Measurements from ENCODE around the gene P3H4. TPM values are rescaled to one million over a fixed set of nuclear protein-coding genes. Genes with fewer than 3 reads are reported as not detected.

P3H4 gene
- polyA plus RNA-seq, 5 donors, result 23.9 to 46.8 (median 32.1) TPM

DNA sequence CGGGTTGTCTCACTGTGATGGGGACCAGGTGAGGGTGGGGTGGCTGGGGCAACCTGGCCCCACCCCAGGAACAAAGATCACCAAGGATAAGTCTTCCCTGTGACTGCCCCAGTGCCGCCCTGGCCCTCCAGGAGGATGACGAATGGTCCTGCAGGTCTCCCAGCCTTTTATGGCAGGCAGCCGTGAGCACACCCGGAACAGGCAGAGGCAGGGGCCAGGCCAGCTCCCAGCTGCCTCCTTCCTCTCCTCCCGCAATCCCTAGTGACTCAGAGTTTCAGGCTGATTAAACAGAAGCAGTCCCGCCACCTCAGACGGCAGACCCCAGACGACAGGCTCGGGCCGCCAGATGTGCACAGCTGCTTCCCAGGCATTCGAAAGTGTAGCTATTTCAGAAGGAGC is 38.6 kb downstream of the P3H4 start:
- peak; percentile 68 to 73 for DNase-seq

DNA sequence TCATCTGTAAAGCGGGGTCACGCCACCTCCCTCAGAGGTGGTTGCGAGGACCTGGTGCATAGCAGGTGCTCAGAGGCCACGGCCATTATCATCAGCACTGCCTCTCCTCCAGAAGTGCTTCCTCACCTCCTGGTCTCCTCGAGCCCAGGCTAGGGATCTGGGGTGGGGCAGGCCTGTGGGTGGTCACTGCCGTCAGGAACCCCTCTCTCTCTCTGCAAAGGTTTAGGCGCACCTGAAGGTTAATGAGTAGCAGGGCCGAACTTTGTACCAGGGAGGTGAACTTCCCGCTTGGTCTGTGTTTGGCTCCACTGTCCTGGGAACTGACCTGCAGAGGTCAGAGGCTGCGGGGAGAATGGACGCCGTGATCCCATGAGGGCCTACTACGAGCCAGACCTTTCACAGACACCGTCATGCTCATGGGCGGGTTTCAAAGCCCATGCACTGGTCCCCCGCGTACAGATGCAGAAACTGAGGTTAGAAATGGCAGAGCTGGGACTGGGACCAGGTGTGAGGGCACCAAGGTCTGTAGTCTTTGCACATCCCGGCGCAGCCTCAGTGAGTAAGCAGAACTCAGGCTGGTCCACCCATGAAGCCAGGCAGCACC is 39.1 kb downstream of the P3H4 start:
- DNase-seq, result no peak

DNA sequence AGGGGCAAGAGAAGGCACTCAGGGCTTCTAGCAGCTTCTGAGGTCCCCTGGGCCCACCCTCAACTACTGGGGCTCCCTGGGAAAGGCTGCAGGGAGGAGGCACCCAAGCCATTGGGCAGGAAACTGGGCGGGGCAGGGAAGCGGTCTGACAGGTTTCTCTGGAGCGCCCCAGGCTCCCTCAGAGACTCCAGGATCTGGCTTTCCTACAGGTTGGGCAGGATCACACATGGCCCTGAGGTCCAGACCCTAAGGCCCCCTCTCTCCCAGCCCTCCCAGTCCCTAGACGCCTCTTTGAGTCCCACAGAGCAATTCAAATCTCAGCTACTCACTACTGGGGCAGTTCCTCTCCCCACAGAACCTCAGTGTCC is 39.5 kb downstream of the P3H4 start:
- peak in 1 of 2 donors; percentile 44 for DNase-seq

DNA sequence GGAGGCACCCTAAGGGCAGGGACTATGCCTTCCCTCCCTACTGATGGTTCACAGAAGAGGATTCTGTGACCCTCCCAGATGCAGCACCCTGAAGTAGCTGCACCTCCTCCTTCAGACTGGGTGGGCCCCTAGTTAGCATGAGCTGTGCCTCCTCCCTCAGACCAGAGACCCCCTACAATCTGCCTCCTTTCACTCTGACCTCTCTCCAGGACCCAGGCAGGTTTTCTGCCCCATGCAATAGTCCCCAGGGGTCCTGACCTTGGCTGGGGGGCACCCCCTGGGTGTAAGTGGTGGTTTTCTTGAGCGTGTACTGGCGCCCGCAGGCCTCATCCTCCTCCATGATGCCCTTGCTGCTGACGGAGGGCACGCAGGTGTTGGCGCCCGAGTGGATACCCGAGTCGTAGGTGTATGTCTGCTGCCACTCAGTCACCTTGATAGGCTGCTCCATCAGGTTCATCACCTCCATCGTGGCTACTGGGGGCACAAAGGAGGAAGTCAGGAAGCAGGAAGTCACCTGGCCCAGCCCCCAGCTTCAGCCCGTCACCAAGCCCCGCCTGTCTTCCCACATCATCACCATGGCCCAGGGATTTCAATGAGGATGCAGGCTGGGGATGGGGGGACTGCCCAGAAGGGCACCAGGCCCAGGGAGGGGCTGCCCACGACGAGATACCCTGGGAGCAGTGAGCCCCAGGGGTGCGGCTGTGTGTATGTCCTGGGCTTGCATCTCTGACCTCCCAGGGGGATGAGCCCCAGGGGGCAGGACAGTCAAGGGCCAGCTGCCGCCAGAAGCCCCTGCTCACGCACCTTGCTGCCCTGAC is 40.2 kb downstream of the P3H4 start:
- DNase-seq, result no peak

DNA sequence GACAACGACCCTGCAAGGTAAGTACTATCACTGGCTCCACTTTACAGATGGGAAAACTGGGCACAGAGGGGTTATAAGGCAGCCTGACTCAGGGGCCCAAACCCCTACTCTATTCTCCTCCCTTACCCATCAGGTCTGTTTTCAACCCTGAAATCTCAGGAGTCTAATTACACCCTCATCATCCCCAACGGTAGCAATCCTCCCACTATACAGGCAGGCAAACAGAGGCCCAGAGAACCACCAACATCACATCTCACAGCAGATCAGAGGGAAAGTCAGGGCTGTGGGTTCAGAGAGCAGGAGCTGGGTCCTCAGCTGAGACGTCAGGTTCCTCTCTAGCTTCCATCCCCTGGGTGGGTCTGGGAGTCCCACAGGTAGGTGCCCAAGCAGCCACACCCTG is 41.8 kb downstream of the P3H4 start:
- no peak for DNase-seq

DNA sequence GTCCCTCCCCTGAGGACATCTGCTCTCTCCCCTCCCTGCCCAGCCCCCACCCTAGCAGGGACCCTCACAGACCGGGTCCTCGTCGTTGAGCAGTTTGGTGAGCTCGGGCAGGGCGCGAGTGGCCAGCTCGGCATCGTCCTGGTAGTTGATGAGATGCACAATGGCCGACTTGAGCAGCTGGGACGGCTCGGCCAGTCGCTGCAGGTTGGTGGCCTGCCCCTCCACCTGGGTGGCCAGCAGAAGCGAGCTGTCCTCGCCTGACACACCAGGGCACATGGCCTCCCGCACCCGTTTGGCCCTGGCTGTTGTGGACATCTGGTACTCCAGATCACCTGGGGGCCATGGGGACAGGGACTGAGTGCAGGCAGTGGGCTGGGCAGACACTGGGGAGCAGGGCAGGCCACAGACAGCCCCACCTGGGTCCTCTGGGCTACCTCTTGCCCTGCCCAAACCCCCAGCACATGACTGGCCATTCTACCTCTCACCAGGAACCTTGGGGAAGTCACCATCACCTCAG is 42.3 kb downstream of the P3H4 start:
- DNase-seq, result no peak

DNA sequence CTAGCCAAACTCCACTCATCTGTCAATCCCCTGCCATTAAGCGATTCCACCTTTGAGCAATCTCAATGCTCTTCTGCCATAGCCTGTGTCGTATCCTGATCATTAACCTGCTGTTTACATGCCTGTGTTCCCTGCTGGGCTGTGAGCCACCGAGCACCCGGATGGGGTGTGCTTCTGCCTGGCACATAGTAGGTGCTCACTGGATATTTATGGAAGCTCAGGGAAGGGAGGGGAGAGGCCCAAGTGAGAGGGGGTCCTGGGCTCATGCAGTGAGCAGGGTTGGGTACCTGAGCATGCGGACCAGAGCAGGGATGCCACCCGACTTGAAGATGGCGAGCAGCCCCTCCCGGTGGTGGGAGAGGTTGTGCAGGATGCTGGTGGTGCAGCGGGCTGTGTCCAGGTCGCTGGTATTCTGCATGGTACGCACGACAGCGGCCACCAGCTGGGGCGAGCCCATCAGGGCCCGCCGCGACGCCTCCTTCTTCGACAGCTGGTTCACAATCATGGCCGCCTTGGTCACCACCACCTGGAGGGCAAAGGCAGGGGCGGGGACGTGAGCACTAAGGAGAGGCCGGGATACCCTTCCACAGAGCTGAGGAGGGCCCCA is 43.0 kb downstream of the P3H4 start:
- no peak for DNase-seq

DNA sequence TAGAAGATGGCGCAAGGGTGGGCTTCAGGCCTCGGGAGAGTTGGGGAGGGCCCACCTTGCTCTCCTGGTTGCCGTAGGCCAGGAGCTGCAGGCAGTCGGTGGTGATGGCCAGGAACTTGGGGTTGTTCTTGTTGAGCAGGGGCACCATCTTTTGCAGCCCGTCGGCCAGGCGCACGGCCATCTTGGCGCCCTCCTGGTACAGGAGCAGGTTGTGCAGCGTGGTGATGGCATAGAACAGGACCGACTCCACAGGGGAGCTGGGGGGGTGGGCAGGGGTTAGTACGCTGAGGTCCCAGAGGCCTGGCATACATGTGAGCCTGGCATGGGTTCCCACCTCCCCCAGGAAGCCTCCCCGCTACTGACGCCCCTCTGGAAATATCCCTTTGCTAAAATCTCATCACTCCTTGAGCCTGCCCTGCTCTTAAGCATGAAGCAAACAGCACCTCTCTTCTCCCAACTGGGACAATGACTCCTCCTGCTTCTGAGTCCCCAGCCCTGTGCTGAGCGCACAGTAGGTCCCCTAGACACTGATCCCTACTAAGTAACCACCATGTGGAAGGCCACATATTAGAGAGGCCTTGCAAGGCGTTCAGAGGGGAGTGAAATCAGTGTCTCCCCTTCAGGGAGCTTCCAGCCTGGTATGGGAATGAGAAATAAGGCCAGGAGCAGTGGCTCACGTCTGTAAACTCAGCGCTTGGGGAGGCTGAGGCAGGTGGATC is 44.3 kb downstream of the P3H4 start:
- no peak for DNase-seq

DNA sequence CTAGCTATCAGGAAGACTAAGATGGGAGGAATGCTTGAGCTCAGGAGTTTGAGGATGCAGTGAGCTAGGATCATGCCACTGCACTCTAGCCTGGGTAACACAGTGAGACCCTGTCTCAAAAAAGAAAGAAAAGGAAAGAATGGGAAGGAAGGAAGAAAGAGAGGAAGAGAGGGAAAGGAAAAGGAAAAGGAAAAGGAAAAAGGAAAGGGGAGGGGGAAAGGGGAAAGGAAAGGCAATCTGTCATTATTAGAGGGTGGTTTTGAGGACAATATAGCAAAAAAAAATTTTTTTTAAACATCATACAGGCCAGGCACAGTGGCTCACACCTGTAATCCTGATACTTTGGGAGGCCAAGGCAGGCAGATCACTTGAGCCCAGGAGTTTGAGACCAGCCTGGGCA is 45.6 kb downstream of the P3H4 start:
- DNase-seq, result no peak

DNA sequence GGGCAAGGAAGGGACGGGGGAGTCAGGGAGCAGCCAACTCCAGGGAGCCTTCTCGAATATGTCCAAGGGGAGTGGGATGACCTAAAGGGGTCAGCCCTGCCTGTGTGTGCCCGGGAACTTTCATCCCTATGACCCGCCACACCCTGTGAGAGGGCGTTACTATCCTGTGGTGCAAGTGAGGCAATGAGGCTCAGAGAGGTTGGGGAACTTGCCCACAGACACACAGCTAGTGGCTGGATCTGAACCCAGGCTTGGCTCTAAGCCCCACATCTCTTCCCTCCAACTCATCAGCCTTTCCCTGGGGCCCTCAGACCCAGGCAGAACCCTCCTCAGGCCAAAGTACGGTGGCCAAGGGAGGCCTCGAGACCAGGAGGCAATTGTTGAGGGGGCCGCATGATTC is 48.4 kb downstream of the P3H4 start:
- DNase-seq, result no peak

DNA sequence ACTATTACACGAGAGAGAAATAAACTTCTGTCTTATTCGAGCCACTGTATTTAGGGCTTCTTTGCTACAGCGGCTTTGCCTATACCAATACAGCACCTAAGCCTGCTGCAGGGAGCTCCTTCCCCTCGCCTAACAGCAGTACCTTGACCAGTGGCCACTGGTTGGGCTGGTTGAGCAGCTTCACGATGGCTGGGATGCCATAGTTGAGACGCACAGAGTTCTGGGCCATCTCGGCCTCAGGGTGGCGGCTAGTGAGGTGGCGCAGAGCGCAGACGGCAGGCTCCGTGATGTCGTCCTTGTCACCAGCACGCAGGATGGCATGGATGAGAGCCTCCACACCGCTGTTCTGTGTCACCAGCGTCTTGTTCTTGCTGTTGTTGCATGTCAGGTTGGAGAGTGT is 48.9 kb downstream of the P3H4 start:
- DNase-seq, result no peak

DNA sequence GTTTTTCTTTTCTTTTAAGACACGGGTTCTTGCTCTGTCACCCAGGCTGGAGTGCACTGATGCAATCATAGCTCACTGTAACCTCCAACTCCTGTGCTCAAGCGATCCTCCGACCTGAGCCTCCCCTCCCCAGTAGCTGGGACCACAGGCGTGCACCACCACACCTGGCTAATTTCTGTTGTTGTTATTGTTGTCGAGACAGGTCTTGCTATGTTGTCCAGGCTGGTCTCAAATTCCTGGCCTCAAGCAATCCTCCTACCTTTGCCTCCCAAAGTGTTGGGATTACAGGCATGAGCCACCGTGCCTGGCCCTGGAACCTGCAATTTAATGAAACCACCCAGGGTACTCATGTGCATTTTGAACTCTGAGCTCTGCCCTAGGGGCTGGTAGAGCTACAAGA is 49.4 kb downstream of the P3H4 start:
- no peak for DNase-seq

DNA sequence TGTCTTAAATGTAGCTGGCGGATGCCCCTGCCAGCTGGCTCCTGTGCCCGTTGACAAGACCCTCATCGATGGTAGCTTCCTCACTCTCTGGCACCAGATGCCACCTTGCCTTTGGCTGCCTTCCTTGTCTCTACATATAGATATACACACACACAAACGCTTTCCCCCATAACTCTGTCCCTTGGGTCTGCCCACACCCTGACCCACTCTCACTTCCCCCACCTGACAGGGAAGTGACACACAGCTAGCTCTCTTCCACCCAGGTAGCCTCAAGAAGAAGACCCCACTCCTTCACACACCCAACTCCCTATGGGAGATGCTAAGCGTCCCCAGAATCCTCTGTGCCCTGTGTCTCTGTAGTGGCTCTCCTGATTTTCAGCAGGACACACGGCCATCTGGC is 50.9 kb downstream of the P3H4 start:
- DNase-seq, result no peak

DNA sequence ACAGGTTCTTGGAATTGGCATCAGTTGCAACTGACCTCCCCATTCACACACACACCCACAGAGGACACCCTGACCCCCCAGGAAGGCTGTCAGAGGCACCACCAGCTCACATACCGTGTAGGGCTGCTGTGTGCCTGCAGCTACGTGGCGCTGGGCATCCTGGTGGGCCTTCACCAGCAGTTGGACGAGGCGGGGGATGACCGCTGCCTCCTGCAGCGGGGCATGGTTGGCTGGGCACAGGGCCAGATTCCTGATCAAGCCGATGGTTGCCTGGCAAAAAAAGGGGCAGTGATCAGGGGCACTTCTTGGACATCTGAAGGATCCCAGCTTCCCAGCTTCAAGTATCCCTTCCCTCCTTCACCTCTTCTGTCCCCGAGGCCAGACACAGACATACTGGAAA is 53.1 kb downstream of the P3H4 start:
- DNase-seq, result no peak

DNA sequence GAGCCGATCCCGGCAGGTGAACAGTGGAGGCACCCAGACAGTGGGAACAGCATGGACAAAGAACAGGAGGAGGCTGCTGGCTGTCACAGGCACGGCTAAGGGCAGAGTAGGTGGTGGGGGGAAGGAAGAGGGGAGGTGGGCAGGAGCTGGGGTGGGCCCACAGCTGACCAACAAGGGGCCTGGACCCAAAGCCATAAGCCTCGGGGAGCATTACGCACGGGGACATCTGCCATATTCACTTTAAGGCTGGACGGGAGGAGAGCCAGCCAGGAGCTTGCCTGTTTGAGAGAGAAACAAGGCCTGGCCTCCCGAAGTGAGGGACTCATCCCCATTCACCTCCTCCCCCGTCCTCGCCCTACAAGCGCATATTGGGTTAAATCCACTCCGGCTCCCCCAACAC is 57.7 kb downstream of the P3H4 start:
- no peak for DNase-seq

Other genes with a start within 250 kb of the P3H4 start
- gene KRT9, start 239.9 kb downstream of the P3H4 start, polyA plus RNA-seq (ENCODE audit: insufficient read depth in 1 of 5, insufficient read length in 5 of 5, low replicate concordance in 1 of 5), result not detected
- 1 to 10 TPM in 2 of 5 donors, under 1 TPM in 3; 0.55 to 2.1 (median 0.87) TPM for gene KRT14, start 225.1 kb downstream of the P3H4 start, polyA plus RNA-seq (ENCODE audit: insufficient read depth in 1 of 5, insufficient read length in 5 of 5, low replicate concordance in 1 of 5)
- not detected for gene KRT16, start 199.2 kb downstream of the P3H4 start, polyA plus RNA-seq (ENCODE audit: insufficient read depth in 1 of 5, insufficient read length in 5 of 5, low replicate concordance in 1 of 5)
- 10 to 100 TPM in 2 of 5 donors, 1 to 10 TPM in 3; 2.6 to 12.1 (median 5.5) TPM for gene KRT17, start 187.4 kb downstream of the P3H4 start, polyA plus RNA-seq (ENCODE audit: insufficient read depth in 1 of 5, insufficient read length in 5 of 5, low replicate concordance in 1 of 5)
- gene EIF1, start 123.1 kb downstream of the P3H4 start, polyA plus RNA-seq (ENCODE audit: insufficient read depth in 1 of 5, insufficient read length in 5 of 5, low replicate concordance in 1 of 5), result 100 to 1,000 TPM; 648 to 772 (median 688) TPM
- not detected for gene GAST, start 99.6 kb downstream of the P3H4 start, polyA plus RNA-seq (ENCODE audit: insufficient read depth in 1 of 5, insufficient read length in 5 of 5, low replicate concordance in 1 of 5)
- under 1 TPM; 0.18 to 0.60 (median 0.49) TPM for gene HAP1, start 77.3 kb downstream of the P3H4 start, polyA plus RNA-seq (ENCODE audit: insufficient read depth in 1 of 5, insufficient read length in 5 of 5, low replicate concordance in 1 of 5)
- 100 to 1,000 TPM in 3 of 5 donors, 10 to 100 TPM in 2; 81.3 to 137 (median 103) TPM for gene JUP, start 25.2 kb downstream of the P3H4 start, polyA plus RNA-seq (ENCODE audit: insufficient read depth in 1 of 5, insufficient read length in 5 of 5, low replicate concordance in 1 of 5)
- 100 to 1,000 TPM; 108 to 162 (median 140) TPM for gene FKBP10, start 1.1 kb upstream of the P3H4 start, polyA plus RNA-seq (ENCODE audit: insufficient read depth in 1 of 5, insufficient read length in 5 of 5, low replicate concordance in 1 of 5)
- gene NT5C3B, start 24.3 kb upstream of the P3H4 start, polyA plus RNA-seq (ENCODE audit: insufficient read depth in 1 of 5, insufficient read length in 5 of 5, low replicate concordance in 1 of 5), result 100 to 1,000 TPM in 3 of 5 donors, 10 to 100 TPM in 2; 86.8 to 105 (median 103) TPM
- under 1 TPM in 4 of 5 donors, not detected in 1; 0.14 to 0.28 (median 0.24) TPM for gene KLHL10, start 25.9 kb upstream of the P3H4 start, polyA plus RNA-seq (ENCODE audit: insufficient read depth in 1 of 5, insufficient read length in 5 of 5, low replicate concordance in 1 of 5)
- 10 to 100 TPM in 1 of 5 donors, 1 to 10 TPM in 4; 6.2 to 10.7 (median 9.4) TPM for gene KLHL11, start 53.5 kb upstream of the P3H4 start, polyA plus RNA-seq (ENCODE audit: insufficient read depth in 1 of 5, insufficient read length in 5 of 5, low replicate concordance in 1 of 5)
- 10 to 100 TPM; 69.8 to 87.7 (median 72.1) TPM for gene ACLY, start 107.0 kb upstream of the P3H4 start, polyA plus RNA-seq (ENCODE audit: insufficient read depth in 1 of 5, insufficient read length in 5 of 5, low replicate concordance in 1 of 5)
- gene ODAD4, start 118.7 kb upstream of the P3H4 start, polyA plus RNA-seq (ENCODE audit: insufficient read depth in 1 of 5, insufficient read length in 5 of 5, low replicate concordance in 1 of 5), result 1 to 10 TPM; 3.8 to 8.8 (median 6.0) TPM
- gene CNP, start 154.8 kb upstream of the P3H4 start, polyA plus RNA-seq (ENCODE audit: insufficient read depth in 1 of 5, insufficient read length in 5 of 5, low replicate concordance in 1 of 5), result 10 to 100 TPM; 49.6 to 78.5 (median 55.9) TPM
- gene DNAJC7, start 205.5 kb upstream of the P3H4 start, polyA plus RNA-seq (ENCODE audit: insufficient read depth in 1 of 5, insufficient read length in 5 of 5, low replicate concordance in 1 of 5), result 100 to 1,000 TPM; 121 to 167 (median 149) TPM
- 10 to 100 TPM; 37.6 to 56.9 (median 42.2) TPM for gene NKIRAS2, start 208.1 kb upstream of the P3H4 start, polyA plus RNA-seq (ENCODE audit: insufficient read depth in 1 of 5, insufficient read length in 5 of 5, low replicate concordance in 1 of 5)
- 1 to 10 TPM; 3.6 to 5.0 (median 4.6) TPM for gene C17orf113, start 238.7 kb upstream of the P3H4 start, polyA plus RNA-seq (ENCODE audit: insufficient read depth in 1 of 5, insufficient read length in 5 of 5, low replicate concordance in 1 of 5)